IPS DF 4.7 (cell line): ENCODE measurements around the gene FGD3.
"Not testable (repeated sequence)": the region's sequence is repeated elsewhere in the genome, so short reads cannot be mapped to it uniquely, and the experiment has no call there.

Experiments
- DNase-seq: peaks from one replicate; pipeline ENCODE4 v3.0.0-alpha.2; 2013; ENCODE audit warnings: low spot score; ENCODE audit errors: extremely low read depth

The FGD3 gene

DNA sequence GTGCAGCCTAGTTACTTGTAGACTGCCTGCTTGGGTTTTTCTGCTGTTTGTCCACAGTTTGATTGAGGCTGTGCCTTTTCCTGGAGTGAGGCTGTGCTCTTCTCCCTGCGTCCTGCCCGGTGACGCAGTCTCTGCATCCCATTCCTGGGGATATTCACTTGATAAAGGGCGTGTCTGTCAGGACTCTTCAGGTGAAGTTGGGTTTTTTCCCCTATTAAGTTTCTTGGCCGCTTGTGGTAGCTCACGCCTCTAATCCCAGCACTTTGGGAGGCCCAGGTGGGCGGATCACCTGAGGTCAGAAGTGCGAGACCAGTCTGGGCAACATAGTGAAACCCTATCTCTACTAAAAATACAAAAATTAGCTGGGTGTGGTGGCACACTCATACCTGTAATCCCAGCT, 61.1 kb downstream of the FGD3 start:
- no peak for DNase-seq

GRCh38 chr9:93009337-93010015, 62.2 kb downstream of the FGD3 start:
- DNase-seq, result no peak

GRCh38 chr9:93010056-93010455, 62.7 kb downstream of the FGD3 start:
- no peak for DNase-seq

GRCh38 chr9:93010704-93011103, 63.4 kb downstream of the FGD3 start:
- DNase-seq, result no peak

GRCh38 chr9:93011114-93011513, 63.8 kb downstream of the FGD3 start:
- DNase-seq, result no peak

- no peak for DNase-seq
Measured at GRCh38 chr9:93012963-93013855, 65.9 kb downstream of the FGD3 start.

DNA sequence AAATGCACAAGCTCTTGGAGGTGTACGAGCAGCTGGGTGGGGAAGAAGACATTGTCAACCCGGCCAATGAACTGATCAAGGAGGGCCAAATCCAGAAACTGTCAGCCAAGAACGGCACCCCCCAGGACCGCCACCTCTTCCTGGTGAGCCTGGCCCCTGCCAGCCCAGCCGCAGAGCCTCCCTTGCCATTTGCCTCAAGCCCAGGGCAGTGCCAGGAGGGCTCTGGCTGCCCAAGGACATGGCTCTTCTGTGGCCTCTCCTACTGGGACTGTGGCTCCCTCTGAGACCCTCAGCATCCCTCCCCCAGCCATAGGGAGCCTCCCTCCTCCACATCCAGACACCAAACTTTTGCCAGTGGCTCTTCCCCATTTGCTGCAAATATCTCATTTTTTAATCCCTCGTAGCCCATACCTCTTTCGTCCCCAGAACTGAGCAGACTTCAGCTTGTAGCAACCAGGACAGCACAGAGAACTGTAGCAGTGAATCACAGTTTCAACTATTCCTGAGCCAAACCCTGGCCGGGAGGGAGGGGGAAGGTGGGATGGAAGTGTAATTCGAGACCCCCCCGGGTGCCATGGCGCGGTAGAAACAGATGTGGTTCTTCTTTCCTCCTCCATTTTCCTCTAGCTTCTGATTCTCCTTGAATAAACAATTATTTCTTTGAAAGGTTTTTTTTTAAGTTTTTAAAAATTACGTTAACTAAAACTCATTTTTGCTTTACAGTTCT, 66.7 kb downstream of the FGD3 start:
- no peak for DNase-seq

DNA sequence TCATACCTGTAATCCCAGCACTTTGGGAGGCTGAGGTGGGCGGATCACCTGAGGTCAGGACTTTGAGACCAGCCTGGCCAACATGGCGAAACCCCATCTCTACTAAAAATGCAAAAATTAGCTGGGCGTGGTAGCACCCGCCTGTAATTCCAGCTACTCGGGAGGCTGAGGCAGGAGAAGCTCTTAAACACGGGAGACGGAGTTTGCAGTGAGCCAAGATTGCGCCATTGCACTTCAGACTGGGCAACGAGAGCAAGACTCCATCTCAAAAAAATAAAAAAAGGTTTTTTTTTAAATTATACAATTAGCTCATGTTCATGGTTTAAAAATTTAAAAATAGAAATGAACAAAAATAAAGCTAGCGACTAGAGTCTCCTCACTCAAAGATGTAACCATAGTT, 67.9 kb downstream of the FGD3 start:
- not testable (repeated sequence) for DNase-seq

DNA sequence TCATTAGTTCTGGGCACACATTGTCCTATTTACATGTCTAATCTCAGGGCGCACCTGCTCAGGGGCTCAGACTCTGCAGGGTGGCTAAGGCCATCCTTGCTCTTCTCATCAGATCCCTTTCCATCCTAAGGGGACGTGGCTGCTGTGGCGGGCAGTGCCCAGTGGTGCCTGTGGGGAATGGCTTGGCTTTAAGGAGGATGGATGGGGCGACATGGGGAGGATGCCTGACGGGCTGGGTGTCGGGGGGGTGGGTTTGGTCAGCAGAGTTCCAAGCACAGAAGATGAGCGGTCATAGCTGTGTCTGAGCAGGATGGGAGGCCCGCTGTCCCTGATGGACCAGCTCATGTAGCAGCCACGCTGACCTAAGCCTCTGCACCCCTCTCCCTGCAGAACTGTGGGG, 70.3 kb downstream of the FGD3 start:
- no peak for DNase-seq

DNA sequence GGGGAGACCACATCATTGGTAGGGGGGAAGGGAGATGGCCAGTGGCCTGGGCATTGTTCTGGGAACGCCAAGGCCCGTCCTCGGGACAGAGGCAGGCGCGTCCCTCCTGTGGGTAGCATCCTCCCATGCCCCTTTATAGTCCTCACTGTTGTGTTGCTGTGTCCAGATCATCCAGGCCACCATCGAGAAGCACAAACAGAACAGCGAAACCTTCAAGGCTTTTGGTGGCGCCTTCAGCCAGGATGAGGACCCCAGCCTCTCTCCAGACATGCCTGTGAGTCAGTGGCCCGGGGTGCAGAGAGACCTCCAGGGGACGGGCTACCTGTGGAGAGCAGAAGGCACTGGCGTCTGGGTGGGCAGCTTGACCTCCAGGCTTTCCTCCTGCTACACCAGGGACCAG, 72.8 kb downstream of the FGD3 start:
- DNase-seq, result no peak

DNA sequence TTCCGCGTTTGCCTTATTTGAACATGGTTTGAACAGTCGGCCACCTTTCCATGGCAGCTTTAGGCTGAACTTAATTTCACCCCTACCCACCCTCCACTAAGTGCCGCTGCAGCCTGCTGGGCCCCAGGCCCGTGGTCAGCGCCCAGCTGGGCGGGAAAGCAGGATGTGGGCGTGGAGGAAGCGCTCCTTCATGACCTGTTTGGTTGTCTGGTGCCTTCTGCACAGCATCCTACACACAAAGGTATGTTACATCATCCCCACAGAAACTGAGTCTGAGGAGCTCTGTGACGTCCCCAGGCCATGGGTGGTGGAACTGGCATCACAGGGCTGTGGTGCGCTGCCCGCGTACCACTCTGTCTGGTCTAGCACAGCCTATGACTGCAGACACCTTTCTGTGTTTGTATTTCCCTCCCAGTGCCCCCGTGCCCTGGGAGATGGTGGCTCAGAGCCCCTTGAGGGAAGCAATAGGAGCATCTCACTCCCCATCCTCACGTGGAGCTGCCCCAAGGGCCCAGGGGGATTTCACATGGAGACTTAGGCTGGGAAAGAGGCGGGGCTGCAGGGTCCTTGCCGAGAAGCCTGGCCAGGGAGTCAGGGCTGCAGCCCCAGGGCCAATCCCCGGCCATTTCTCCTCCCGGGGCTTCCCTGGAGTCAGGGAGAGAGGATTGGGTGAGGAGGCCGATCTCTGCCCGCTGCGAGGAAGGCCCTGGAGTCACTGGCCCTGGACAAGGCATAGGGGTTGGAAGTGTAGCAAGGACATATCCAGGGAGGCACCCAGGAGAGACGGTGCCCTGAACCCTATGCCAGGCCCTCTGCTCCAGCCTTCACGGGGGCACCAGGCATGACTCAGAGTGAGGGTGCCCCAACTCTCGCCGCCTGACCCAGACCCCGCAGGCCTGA, 73.7 kb downstream of the FGD3 start:
- DNase-seq, result no peak

GRCh38 chr9:93022066-93022465, 74.7 kb downstream of the FGD3 start:
- DNase-seq, result no peak

- DNase-seq, result no peak
Measured at GRCh38 chr9:93022721-93023520, 75.6 kb downstream of the FGD3 start.

- no peak for DNase-seq
Measured at GRCh38 chr9:93023521-93023815, 76.1 kb downstream of the FGD3 start.

GRCh38 chr9:93024646-93024910, 77.3 kb downstream of the FGD3 start:
- DNase-seq, result no peak

GRCh38 chr9:93024986-93025630, 77.8 kb downstream of the FGD3 start:
- no peak for DNase-seq

- DNase-seq, result no peak
Measured at GRCh38 chr9:93025736-93026135, 78.4 kb downstream of the FGD3 start.

DNA sequence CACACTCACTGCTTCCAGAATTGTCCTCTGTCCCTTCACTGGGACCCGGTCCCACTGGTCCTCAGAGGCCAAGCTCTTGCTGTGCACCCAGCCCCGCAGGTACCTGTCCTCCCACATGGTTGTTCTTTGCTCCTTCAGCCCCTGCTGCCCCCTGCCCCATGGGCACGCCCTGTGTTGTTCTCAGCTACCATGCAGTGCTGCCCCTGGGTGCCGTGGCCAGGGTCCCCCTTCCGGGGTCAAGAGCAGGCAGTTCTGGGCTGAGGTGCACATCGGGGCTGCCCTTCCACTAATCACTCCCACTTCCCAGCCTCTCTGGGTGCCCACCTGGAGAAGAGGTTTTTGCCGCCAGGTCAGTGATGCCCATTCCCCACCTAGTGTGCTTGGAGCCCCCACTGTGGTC, 79.3 kb downstream of the FGD3 start:
- no peak for DNase-seq

DNA sequence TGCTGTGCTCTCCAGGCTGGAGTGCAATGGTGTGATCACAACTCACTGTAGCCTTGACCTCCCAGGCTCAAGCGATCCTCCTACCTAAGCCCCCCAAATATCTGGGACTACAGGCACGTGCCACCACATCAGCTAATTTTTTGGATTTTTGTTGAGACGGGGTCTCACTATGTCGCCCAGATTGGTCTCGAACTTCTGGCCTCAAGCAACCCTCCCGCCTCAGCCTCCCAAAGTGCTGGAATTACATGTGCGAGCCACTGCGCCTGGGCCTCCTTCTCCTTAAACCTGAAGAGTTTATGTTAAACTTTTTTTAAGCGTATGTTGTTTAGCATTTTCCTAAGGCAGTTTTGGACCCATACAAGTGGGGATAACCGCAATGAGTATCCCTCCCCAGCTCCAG, 80.4 kb downstream of the FGD3 start:
- no peak for DNase-seq

DNA sequence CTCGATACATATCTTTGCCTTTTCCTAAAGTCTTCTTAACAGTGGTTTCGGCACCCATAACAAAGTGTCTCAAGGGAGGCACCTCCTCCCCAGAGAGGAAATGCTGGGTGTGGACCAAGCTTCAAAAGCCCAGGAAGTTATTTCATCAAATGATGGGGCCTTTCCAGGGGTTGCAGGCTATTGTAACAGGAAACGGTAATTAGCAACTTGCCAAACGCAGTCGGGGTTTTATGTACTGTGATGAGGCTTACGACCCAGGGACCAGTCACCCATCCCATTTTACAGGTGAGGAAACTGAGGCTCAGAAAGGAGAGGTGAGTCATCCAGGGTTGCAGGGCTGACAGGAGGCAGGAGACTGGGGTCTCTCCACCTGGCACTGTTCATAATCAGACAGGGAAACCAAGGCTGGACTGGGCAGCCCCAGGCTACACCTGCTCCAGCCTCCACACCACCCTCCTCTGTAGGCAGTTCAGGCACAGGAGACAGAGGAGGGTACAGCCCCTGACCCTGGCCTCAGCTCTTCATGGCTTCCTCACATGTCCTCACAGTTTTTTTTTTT, 81.2 kb downstream of the FGD3 start:
- no peak for DNase-seq
